ENCODE data around the gene MITF. TPM values are rescaled to one million over a fixed set of nuclear protein-coding genes. Genes with fewer than 3 reads are reported as not detected.
"Not testable (repeated sequence)": the region's sequence is repeated elsewhere in the genome, so short reads cannot be mapped to it uniquely, and the experiment has no call there.

MITF gene
- polyA plus RNA-seq, 1 donor (not counting 4 experiments of a cell fraction or from before 2014, with no cell fraction given) = 2.7 TPM

GRCh38 chr3:69907554-69907953 lies 168.3 kb downstream of the MITF start:
- no peak overlapping the region for H2AFZ ChIP-seq (ENCODE audit: control insufficient read depth, low read length)
- no peak overlapping the region for H3K27ac ChIP-seq (ENCODE audit: control insufficient read depth, insufficient read depth, low read length)
- DNase-seq (ENCODE audit: low read depth, low spot score) (no peak), FAIRE-seq (no peak)
- H3K9ac ChIP-seq (ENCODE audit: control insufficient read depth, extremely low read depth, insufficient read depth, low read length) = no peak overlapping the region
- H3K9me3 ChIP-seq (ENCODE audit: control insufficient read depth, low read depth, low read length) = no peaks in the 10 kb centered on the region
- no peak for TF ChIP-seq CTCF (optimal IDR thresholded peaks at IDR 0.05 in 1 of 3, IDR thresholded peaks at IDR 0.05 in 1 of 3, conservative IDR thresholded peaks at IDR 0.05 in 1 of 3; ENCODE audit: extremely low read depth in 1 of 3, insufficient read depth in 2 of 3, low read length in 3 of 3)
- TF ChIP-seq EZH2 (IDR thresholded peaks at IDR 0.05; ENCODE audit: low read length) = no peak
- dilution Hi-C loops (cut with MboI; ENCODE audit: extremely low pct_ligation_motif_present, low sequenced_read_pairs) = no loop called here
- H3K36me3 ChIP-seq (ENCODE audit: control insufficient read depth in 2 of 2, extremely low read depth in 1 of 2, insufficient read depth in 2 of 2, low read length in 2 of 2) = no peaks in the 10 kb centered on the region
- no peaks in the 10 kb centered on the region for H3K27me3 ChIP-seq (ENCODE audit: control insufficient read depth, extremely low read depth, insufficient read depth, low read length)
- H3K4me2 ChIP-seq (ENCODE audit: control insufficient read depth, extremely low read depth, insufficient read depth, low read depth, low read length) = no peak overlapping the region
- H3K9me1 ChIP-seq (ENCODE audit: control insufficient read depth, extremely low read depth, insufficient read depth, low read length) = no peaks in the 10 kb centered on the region
- no peaks in the 10 kb centered on the region for H3K79me2 ChIP-seq (ENCODE audit: control insufficient read depth, insufficient read depth, low read length)
- no peaks in the 10 kb centered on the region for H3K4me1 ChIP-seq (ENCODE audit: control insufficient read depth, extremely low read depth, insufficient read depth, low read length)
- no peak overlapping the region for H3K4me3 ChIP-seq (ENCODE audit: control insufficient read depth in 2 of 3, extremely low read depth in 1 of 3, insufficient read depth in 2 of 3, low read depth in 1 of 3, low read length in 3 of 3)
- H4K20me1 ChIP-seq (ENCODE audit: control insufficient read depth, extremely low read depth, insufficient read depth, low read length) = no peaks in the 10 kb centered on the region

- H2AFZ ChIP-seq (ENCODE audit: control insufficient read depth, low read length); H3K9me3 ChIP-seq (ENCODE audit: control insufficient read depth, low read depth, low read length); H3K9me1 ChIP-seq (ENCODE audit: control insufficient read depth, extremely low read depth, insufficient read depth, low read length); H3K4me2 ChIP-seq (ENCODE audit: control insufficient read depth, extremely low read depth, insufficient read depth, low read depth, low read length); H3K79me2 ChIP-seq (ENCODE audit: control insufficient read depth, insufficient read depth, low read length); DNase-seq (ENCODE audit: low read depth, low spot score); H4K20me1 ChIP-seq (ENCODE audit: control insufficient read depth, extremely low read depth, insufficient read depth, low read length); H3K27me3 ChIP-seq (ENCODE audit: control insufficient read depth, extremely low read depth, insufficient read depth, low read length); H3K4me3 ChIP-seq (ENCODE audit: control insufficient read depth in 2 of 3, extremely low read depth in 1 of 3, insufficient read depth in 2 of 3, low read depth in 1 of 3, low read length in 3 of 3); H3K27ac ChIP-seq (ENCODE audit: control insufficient read depth, insufficient read depth, low read length); H3K9ac ChIP-seq (ENCODE audit: control insufficient read depth, extremely low read depth, insufficient read depth, low read length); H3K36me3 ChIP-seq (ENCODE audit: control insufficient read depth in 2 of 2, extremely low read depth in 1 of 2, insufficient read depth in 2 of 2, low read length in 2 of 2); FAIRE-seq; dilution Hi-C loops (cut with MboI; ENCODE audit: extremely low pct_ligation_motif_present, low sequenced_read_pairs); H3K4me1 ChIP-seq (ENCODE audit: control insufficient read depth, extremely low read depth, insufficient read depth, low read length): not testable (repeated sequence)
These were observed 170.6 kb downstream of the MITF start for GRCh38 chr3:69909859-69910258.

GRCh38 chr3:69913422-69913821 lies 174.2 kb downstream of the MITF start:
- Histone ChIP-seq H2AFZ (ENCODE audit: control insufficient read depth, low read length) (no peak overlapping the region), H3K27ac (ENCODE audit: control insufficient read depth, insufficient read depth, low read length) (no peak overlapping the region), H3K79me2 (ENCODE audit: control insufficient read depth, insufficient read depth, low read length) (no peaks in the 10 kb centered on the region), H3K9me1 (ENCODE audit: control insufficient read depth, extremely low read depth, insufficient read depth, low read length) (no peaks in the 10 kb centered on the region), H3K4me1 (ENCODE audit: control insufficient read depth, extremely low read depth, insufficient read depth, low read length) (peaks cover 8% of the 10 kb centered on the region), H3K9me3 (ENCODE audit: control insufficient read depth, low read depth, low read length) (no peaks in the 10 kb centered on the region), H3K9ac (ENCODE audit: control insufficient read depth, extremely low read depth, insufficient read depth, low read length) (no peak overlapping the region), H3K27me3 (ENCODE audit: control insufficient read depth, extremely low read depth, insufficient read depth, low read length) (no peaks in the 10 kb centered on the region), H3K4me2 (ENCODE audit: control insufficient read depth, extremely low read depth, insufficient read depth, low read depth, low read length) (no peak overlapping the region), H3K36me3 (ENCODE audit: control insufficient read depth in 2 of 2, extremely low read depth in 1 of 2, insufficient read depth in 2 of 2, low read length in 2 of 2) (no peaks in the 10 kb centered on the region), H3K4me3 (ENCODE audit: control insufficient read depth in 2 of 3, extremely low read depth in 1 of 3, insufficient read depth in 2 of 3, low read depth in 1 of 3, low read length in 3 of 3) (no peak overlapping the region), H4K20me1 (ENCODE audit: control insufficient read depth, extremely low read depth, insufficient read depth, low read length) (no peaks in the 10 kb centered on the region)
- dilution Hi-C loops (cut with MboI; ENCODE audit: extremely low pct_ligation_motif_present, low sequenced_read_pairs) = no loop called here
- FAIRE-seq = no peak
- no peak for DNase-seq (ENCODE audit: low read depth, low spot score)
- TF ChIP-seq CTCF (optimal IDR thresholded peaks at IDR 0.05 in 1 of 3, IDR thresholded peaks at IDR 0.05 in 1 of 3, conservative IDR thresholded peaks at IDR 0.05 in 1 of 3; ENCODE audit: extremely low read depth in 1 of 3, insufficient read depth in 2 of 3, low read length in 3 of 3) (no peak), EZH2 (IDR thresholded peaks at IDR 0.05; ENCODE audit: low read length) (no peak)

Measured in keratinocyte (primary cell).